Measurements from ENCODE around the gene ENTPD3. TPM values are rescaled to one million over a fixed set of nuclear protein-coding genes. Genes with fewer than 3 reads are reported as not detected.

The ENTPD3 gene, protein sequence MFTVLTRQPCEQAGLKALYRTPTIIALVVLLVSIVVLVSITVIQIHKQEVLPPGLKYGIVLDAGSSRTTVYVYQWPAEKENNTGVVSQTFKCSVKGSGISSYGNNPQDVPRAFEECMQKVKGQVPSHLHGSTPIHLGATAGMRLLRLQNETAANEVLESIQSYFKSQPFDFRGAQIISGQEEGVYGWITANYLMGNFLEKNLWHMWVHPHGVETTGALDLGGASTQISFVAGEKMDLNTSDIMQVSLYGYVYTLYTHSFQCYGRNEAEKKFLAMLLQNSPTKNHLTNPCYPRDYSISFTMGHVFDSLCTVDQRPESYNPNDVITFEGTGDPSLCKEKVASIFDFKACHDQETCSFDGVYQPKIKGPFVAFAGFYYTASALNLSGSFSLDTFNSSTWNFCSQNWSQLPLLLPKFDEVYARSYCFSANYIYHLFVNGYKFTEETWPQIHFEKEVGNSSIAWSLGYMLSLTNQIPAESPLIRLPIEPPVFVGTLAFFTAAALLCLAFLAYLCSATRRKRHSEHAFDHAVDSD
- 1.1 TPM for total RNA-seq
- long read RNA-seq, partial matches to known transcripts = 1 of 4 reads
- long read RNA-seq, other reads (novel, unspliced or antisense) = 1 of 4 reads

DNA sequence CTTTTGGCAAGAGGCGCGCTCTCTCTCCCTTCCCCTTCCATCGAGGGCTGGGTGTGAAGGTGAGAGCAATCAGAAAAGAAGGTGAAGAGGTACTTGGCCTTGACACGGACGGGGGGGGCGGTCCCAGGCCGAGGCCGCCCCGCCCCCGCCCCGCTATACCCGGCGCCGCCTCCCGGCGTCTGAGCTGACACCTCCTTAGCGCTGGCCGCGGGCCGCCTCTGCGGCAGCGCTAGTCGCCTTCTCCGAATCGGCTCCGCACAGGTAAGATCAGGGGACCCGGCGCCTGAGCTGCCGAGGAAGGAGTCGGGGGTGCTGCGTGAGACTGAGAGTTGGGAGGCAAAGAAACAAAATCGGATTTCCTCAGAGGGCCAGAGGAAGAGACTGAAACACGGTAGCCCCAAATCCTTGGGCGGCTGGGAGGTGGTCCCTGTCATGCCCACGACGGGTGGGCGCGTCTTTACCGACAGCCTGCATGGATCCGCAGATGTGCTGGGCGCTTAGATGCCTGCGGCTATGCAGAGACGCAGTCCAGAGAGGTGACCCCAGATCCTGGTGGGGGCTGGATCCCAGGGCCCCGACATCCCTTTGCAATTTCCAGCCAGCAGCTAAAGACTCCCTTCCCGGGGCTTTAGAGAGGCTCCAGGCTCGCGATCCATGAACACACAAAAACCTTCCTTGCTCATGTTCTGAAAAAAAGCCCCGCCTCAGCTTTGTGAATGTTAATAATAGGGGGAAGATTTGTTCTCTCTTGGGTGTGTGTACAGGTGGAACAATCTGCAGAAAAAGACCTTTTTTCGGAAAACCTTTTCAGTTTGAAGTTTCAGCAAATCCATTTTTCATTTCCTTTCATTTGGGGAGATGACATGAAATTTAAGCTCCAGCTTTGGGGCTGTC, at the start of gene ENTPD3:
Gene ENTPD3 (plus strand): TSS at position 184 of the 894 bp plus-strand sequence. CDS start 874 bp downstream, outside the sequence.
- DNase-seq (ENCODE audit: low spot score) = no peak

- DNase-seq (ENCODE audit: low spot score) = no peak
These were observed 47.1 kb upstream of the ENTPD3 start for GRCh38 chr3:40339871-40340270.

GRCh38 chr3:40340541-40341170, 46.3 kb upstream of the ENTPD3 start:
- DNase-seq (ENCODE audit: low spot score) = no peak

- DNase-seq (ENCODE audit: low spot score) = no peak
These were observed 45.3 kb upstream of the ENTPD3 start for GRCh38 chr3:40341671-40342070.

DNA sequence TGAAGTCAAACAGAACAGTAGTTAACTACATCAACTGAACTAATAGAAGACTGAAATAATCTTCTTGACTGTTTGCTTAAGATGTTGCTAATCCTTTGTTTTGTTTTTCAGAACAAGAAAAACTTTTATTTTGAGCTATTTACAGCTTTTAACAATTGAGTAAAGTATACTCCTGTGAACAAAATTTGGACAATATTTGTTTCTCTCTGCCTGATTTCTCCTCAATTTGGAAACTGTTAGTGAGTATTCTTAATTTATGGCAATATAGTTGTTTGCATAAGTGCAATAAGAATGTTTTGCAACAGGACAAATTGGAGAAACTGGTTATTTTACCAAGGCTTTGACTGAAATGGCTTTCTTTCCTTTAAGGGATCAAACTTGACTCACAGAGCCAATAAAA, 36.5 kb upstream of the ENTPD3 start:
- DNase-seq (ENCODE audit: low spot score) = no peak

DNA sequence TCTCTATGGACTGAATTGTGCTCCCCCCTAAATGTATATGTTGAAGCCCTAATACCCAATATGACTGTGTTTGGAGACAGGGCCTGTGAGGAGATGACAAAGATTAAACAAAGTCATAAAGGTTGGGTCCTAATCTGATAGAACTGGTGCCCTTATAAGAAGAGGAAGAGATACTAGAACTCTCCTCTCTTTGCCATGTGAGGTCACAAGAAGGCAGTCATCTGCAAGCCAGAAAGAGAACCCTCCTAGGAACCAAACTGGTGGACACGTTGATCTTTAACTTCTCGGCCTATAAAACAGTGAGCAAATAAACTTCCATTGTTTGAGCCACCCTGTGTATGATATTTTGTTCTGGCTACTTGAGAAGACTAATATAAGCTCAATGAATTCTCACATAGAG, 31.6 kb upstream of the ENTPD3 start:
- DNase-seq (ENCODE audit: low spot score) = no peak

DNA sequence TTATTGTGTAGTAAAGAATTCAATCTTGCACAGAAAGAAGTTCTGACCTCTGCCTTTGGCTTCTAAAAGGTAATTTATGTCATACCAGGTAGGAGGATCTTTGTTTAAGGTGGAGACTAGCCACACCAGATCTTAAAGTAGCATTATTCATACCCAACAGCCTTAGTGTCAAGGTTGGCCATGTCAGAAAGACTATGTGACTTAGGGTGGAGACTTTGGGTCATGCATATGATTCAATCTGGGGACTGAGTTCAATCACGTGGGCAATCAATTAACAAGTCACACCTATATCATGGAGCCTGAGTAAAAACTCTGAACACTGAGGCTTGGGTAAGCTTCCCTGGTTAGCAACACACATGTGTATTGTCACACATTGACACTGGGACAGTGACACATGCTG, 28.5 kb upstream of the ENTPD3 start:
- no peak for DNase-seq (ENCODE audit: low spot score)

DNA sequence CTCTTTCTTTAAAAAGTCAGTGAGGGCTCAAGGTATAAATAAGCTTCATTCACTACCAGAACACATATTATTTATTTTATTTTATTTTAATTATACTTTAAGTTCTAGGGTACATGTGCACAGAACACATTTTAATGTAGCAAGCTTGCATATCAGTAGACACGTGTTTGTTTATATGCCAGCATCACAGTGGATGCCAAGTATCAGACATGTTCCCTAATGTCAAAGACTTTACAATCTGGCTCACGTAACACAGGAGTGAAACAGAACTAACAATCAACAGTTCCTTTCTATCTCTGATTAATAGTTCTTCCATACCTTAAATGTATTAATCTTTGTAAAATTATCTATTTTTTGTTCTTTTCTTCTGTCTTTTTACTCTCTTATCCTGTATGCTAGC, 23.3 kb upstream of the ENTPD3 start:
- DNase-seq (ENCODE audit: low spot score) = no peak

GRCh38 chr3:40366203-40367162, 20.5 kb upstream of the ENTPD3 start:
- DNase-seq (ENCODE audit: low spot score) = no peak

DNA sequence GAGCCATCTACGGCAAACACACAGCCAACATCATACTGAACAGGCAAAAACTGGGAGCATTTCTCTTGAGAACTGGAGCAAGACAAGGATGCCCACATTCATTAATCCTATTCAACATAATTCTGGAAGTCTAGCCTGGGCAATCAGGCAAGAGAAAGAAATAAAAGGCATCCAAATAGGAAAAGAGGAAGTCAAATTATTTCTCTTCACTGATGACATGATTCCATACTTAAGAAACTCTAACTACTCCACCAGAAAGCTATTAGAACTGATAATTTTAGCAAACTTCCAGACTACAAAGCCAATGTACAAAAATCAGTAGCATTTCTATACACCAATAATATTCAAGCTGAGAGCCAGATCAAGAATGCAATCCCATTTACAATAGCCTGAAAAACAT, 17.3 kb upstream of the ENTPD3 start:
- DNase-seq (ENCODE audit: low spot score) = no peak

DNA sequence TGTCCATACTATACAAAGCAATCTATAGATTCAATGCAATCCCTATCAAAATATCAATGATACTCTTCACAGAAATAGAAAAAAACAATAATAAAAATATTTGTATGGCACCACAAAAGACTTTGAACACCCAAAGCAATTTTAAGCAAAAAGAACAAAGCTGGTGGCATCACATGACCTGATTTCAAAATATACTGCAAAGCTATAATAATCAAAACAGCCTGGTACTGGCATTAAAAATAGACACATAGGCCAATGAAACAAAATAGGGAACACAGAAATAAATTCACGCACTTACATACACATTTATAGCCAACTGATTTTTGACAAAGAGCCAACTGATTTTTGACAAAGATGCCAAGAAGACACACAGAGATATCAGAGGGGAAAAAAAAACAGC, 9.2 kb upstream of the ENTPD3 start:
- DNase-seq (ENCODE audit: low spot score) = no peak

DNA sequence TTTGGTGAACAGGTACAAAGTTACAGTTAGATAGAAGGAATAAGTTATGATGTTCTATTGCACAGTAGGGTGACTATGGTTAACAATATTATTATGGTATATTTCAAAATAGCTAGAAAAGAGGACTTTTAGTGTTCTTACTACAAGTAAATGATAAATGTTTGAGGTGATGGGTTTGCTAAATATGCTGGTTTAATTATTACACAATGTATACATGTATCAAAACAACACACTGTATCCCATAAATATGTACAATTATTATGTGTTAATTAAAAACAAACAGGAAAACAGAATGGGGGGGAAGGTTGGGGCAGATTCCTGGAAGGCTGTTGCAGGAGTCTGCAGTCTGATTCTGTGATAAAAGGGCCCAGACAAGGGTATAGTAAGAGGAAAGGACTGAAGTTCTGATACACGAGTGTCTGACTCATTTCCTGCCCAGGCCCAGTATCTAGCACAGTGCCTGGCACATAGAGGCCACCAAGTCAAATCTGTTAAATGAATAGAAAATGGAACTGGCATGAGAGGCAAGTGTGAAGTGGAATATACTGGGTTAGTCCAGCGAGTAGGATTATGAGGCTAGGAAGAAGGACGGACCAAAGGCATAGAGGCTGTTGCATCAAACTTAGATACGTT, 7.2 kb upstream of the ENTPD3 start:
- no peak for DNase-seq (ENCODE audit: low spot score)

DNA sequence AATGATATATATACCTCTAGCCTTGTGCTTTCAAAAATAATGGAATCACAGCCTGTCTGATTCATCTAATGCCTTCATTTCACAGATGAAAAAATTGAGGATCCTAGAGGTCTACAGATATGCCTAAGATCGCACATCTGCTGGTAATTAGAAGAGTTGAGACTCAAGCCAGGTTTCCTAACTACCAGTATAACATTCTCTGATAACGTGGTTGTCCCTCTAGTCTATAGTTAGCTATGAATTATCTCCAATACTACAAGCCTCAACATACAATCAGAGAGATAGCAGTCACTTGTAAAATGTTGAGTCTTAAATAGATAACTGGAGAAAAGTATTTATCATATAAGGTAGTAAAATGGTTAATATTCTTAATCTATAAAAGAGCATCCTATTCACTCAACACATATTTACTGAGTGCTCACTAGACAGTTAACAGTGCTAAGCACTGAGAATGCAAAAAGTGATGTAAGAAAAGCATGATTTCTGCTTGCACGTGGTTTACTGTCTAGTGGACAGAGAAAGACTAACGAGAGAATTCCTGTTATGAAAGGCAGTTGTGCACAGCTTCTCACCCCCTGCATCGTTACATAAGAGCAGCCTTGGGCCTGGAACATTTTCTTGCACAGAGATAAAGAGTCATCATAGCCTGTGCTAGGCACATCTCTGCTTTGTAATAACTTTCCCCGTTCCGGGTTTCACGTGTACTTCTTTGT, 4.9 kb upstream of the ENTPD3 start:
- no peak for DNase-seq (ENCODE audit: low spot score)

DNA sequence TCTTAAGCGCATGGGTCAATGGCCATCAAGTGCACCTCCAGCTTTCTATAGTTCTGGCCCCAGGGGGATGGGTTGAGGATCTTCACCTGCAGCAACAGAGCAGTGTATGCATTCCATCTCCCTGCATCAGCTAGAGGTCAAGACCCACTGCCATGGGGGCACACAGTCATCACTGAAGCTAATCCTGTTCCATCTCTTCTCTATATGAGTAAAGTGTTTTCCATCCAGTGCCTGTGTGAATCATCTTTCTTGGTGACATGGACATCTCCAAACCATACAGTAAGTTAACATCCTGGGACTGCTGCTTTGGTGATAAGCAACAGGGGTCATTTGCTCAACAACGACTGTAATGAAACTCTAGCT, 4.4 kb upstream of the ENTPD3 start:
- DNase-seq (ENCODE audit: low spot score) = no peak

DNA sequence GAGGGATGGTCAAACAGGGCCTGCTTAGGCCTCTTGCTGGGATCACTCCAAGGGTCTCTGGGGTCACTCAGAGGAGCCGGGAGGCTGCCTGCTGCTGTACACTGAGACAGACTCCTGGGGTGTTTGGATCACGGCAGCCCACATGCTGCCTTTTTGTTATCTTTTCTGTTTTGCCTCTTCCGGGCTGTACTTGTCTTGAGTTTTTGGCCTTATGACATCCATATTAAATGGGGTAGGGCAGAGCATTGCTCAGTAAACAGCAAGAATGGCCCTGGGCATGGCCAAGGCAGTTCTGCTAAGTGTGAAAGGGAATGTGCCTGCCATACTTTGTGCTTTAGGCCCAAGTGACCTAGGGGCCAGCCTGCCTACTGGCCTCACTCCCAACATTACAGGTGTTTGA, 771 bp upstream of the ENTPD3 start:
- no peak for DNase-seq (ENCODE audit: low spot score)

DNA sequence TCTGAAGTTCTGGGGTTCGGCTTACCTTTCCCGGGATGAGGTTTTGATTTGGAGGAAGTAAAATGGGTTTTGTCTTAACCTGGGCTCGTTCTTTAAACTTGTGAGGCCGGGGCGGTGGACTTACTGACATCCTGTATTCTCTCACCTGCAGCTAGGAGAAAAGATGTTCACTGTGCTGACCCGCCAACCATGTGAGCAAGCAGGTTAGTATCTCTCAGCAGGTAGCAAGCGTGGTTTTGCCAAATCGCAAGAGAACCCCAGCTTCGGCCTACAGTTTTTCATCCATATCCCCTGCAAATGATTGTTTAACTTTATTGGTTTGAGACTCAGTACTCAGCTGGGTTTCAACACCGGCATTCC, 891 bp downstream of the ENTPD3 start:
- no peak for DNase-seq (ENCODE audit: low spot score)

DNA sequence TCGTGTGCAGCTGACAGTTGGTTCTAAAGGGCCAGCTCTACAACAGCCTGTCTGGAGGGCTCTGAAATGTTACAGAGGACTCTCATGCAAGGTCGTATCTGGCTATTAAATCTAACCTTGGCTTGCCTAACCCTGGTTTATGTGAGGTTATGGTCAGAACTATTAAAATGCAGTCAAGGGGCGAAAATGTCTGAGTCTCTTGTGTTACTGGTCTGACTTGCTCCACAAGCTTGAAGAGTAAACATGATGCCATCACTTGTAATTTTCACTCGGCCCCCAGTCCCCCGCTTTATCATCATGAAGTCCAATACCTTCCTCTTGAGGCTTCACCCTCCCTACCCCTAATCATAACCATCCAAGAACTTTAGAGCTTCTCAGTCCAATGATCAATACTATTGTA, 9.4 kb downstream of the ENTPD3 start:
- DNase-seq (ENCODE audit: low spot score) = no peak

GRCh38 chr3:40397129-40397528, 10.1 kb downstream of the ENTPD3 start:
- DNase-seq (ENCODE audit: low spot score) = no peak

DNA sequence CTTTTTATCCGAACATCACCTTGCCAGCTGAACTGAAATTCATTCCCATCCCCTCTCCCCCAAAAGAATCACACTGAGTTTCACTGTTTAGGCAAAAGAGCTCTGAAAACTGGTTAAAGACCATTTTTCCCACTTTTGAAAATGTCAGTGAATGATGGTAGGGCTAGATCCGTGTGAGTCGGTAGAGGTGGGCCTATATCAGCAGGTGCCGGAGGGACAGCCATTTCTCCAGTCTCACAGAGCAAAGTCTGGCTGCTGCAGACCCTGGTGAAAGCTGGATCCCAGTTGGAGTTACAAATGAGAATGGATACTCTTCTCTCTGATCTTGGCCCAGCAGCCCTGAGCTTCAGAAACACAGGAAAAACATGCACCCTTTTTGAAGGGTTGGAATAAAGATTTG, 10.9 kb downstream of the ENTPD3 start:
- no peak for DNase-seq (ENCODE audit: low spot score)
